Psoas muscle (tissue), 8 donors: Measurements from ENCODE around the gene NAXE. TPM values are rescaled to one million over a fixed set of nuclear protein-coding genes. Genes with fewer than 3 reads are reported as not detected.

Source experiments
- ATAC-seq, 4 donors: fragments of 200-7000 bp; cut with Tn5 transposase; one replicate each; pipeline ENCODE4 v1.9.1; 2020; ENCODE audit warnings: moderate library complexity in 3 of 4, mild to moderate bottlenecking in 2 of 4
- DNase-seq, 2 donors: peaks; one replicate each; pipeline ENCODE4 v3.0.0-alpha.2; 2020
- H3K27ac ChIP-seq: fragments of 200-600 bp; one replicate; pipeline ENCODE4 v1.8.0; 2022
- H3K27me3 ChIP-seq, 3 donors: fragments of 200-600 bp in 1 of 3; one replicate each; pipeline versions ENCODE4 v1.6.1 to v1.8.0; 2013 to 2022; ENCODE audit warnings: low read length in 2 of 3, mild to moderate bottlenecking in 2 of 3, moderate library complexity in 1 of 3; ENCODE audit not compliant: insufficient read depth in 3 of 3
- H3K36me3 ChIP-seq, 2 donors: fragments of 200-600 bp in 1 of 2; one replicate each; pipeline versions ENCODE4 v1.6.1 to v1.8.0; 2013 to 2022; ENCODE audit warnings: low read depth in 1 of 2, mild to moderate bottlenecking in 1 of 2, moderate library complexity in 1 of 2; ENCODE audit not compliant: insufficient read depth in 1 of 2
- H3K4me1 ChIP-seq: fragments of 200-600 bp; one replicate; pipeline ENCODE4 v1.8.0; 2022
- H3K4me3 ChIP-seq: fragments of 200-600 bp; one replicate; pipeline ENCODE4 v1.8.0; 2022; ENCODE audit warnings: mild to moderate bottlenecking
- H3K9me3 ChIP-seq: fragments of 200-600 bp; one replicate; pipeline ENCODE4 v1.8.0; 2022
- CTCF ChIP-seq: fragments of 200-600 bp; IDR thresholded peaks from one replicate; pipeline ENCODE4 v1.8.0; 2022; ENCODE audit warnings: antibody characterized with exemption
- whole genome bisulfite sequencing, 3 donors: extraction: QIAGEN DNeasy Blood & Tissue Kit; methylation state at CpG; one replicate each; pipeline versions ENCODE4 v1.1.6 to v1.1.7; 2013; 5-methylcytosine and 5-hydroxymethylcytosine counted together
- intact Hi-C, 2 donors: fragments of 100-400 bp; cut with DNase I; formaldehyde crosslinking; loops; one replicate each; pipeline versions ENCODE4 v1.11.0 to v1.14.2; 2022
- long read RNA-seq, 2 donors: library from polyadenylated mRNA; unstranded; transcript quantifications; one replicate each; pipeline ENCODE4 v2.0.0, GENCODE V29; 2021
- polyA plus RNA-seq, 3 donors: library from polyadenylated mRNA; stranded (reverse); fragments of 200-250 nt; gene quantifications; one replicate each; pipeline ENCODE4 v1.2.3, GENCODE V29; 2013
- total RNA-seq, 4 donors: library from RNA; stranded (reverse); fragmentation: NEBNext Ultra II Directional in 2 of 4; extraction: Animal tissue kit (Norgen Biotek cat#: 25700) in 2 of 4; gene quantifications; one replicate each; pipeline versions ENCODE4 v1.2.1 to v1.2.4, GENCODE V29; 2021 to 2023
- donor health status: healthy with polysubstance abuse.
- donor health status: DM: no; HTN: no; CAD: no; lungs with moderate emphysema.
- donor health status: Bipolar disorder and iron deficiency.
- donor health status: healthy.
- donor health status: DM: yes; HTN: yes; CAD: no.
- donor health status: DM: no; HTN: no; CAD: no.
- donor health status: DM: no; HTN: no; CAD: no.
- donor health status: DM: yes; HTN: yes; CAD: no.

Gene NAXE
- total RNA-seq, result 10 to 100 TPM; 44.3 to 77.5 (median 70.8) TPM
- polyA plus RNA-seq, result 10 to 100 TPM; 62.6 to 74.4 (median 67.5) TPM
- long read RNA-seq, donor 1, transcript NAXE-203 (6 exons, 1,125 nt), result major isoform, 42 of 48 reads
- long read RNA-seq, donor 1, partial matches to known transcripts, result 3 of 48 reads
- long read RNA-seq, donor 1, other reads (novel, unspliced or antisense), result 1 of 48 reads
- long read RNA-seq, donor 2, transcript NAXE-203 (6 exons, 1,125 nt), result major isoform, 63 of 78 reads
- long read RNA-seq, donor 2, partial matches to known transcripts, result 3 of 78 reads
- long read RNA-seq, donor 2, other reads (novel, unspliced or antisense), result 9 of 78 reads

DNA sequence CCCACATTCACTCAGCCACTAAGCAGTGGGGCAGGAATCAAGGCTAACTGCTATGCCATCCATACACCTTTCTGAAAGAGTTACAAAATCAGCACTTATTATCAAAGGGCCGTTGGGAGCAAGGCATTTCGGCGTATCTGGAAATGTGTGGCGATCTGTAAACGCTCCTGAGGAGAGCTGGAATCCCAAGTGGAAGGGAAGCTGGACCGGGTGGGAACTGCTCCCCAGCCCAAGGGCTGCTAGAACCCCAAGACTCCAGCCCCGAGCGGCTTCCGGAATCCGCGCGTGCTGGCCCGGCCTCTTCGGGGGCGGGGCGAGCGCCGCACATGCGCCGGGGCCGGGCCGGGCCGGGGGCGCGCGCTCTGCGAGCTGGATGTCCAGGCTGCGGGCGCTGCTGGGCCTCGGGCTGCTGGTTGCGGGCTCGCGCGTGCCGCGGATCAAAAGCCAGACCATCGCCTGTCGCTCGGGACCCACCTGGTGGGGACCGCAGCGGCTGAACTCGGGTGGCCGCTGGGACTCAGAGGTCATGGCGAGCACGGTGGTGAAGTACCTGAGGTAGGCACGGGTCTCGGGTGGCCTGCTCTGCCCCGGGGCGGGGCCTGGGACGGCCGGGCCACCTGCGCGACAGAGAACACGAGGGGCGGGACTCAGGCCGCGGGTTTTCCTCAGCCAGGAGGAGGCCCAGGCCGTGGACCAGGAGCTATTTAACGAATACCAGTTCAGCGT is at the start of gene NAXE:
Gene NAXE, plus strand, starts transcription at position 345 of the 726 bp plus-strand sequence. Its CDS starts 29 bp downstream, at position 374.
- peaks cover 12 to 42% of the 10 kb centered on the region in 2 donors for H3K36me3 ChIP-seq
- peak; percentile 75 to 83 for DNase-seq

DNA sequence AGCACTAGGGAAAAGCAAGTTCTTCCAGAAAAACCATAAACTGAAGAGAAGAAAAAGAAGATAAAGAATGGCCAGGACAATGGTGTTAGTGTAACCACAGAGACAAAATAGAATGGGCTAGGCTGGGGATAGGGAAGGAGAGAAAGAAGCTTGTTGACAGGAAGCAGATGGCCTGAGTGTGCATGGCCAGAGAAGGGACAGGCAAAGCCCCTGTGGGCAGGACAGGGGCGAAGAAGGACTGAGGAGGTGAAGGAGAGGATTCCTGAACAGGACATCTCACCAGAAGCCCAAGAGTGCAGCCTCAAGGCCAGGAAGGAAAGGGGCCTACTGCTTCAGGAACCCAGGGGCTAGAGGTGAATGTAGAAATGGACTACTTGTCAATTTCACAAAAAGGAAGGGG is 48.5 kb upstream of the NAXE start:
- ATAC-seq (no peak), DNase-seq (no peak)
- no peaks in the 10 kb centered on the region for H3K27me3 ChIP-seq
- H3K27ac ChIP-seq, result no peak overlapping the region
- no peak for TF ChIP-seq CTCF
- intact Hi-C loops, result loop anchor here in 1 of 2 donors (10.0 kb wide), 1 partner anchor 178 kb away; the partner anchor contains the start of gene RHBG
- H3K4me3 ChIP-seq, result no peak overlapping the region
- H3K36me3 ChIP-seq, result no peaks in the 10 kb centered on the region
- no peaks in the 10 kb centered on the region for H3K9me3 ChIP-seq
- WGBS, 3 donors, result 85 to 100% (median 94%) methylated on average over 1 of the region's 1 CpG
- no peaks in the 10 kb centered on the region for H3K4me1 ChIP-seq

More for the DNA sequence above, at the start of gene NAXE:
- ATAC-seq, result peak; percentile 92 to 97 (median 93)
- Histone ChIP-seq H3K9me3 (no peaks in the 10 kb centered on the region), H3K27ac (peak within 1 kb of the TSS; percentile 92), H3K27me3 (no peaks in the 10 kb centered on the region), H3K4me1 (peaks cover 12% of the 10 kb centered on the region), H3K4me3 (peak within 1 kb of the TSS; percentile 83)
- no peak for TF ChIP-seq CTCF
- 1% methylated on average over 38 to 60 of the region's 60 CpGs for WGBS, 3 donors
- intact Hi-C loops, result no loop called here

- no peak for DNase-seq
- no peaks in the 10 kb centered on the region for H3K4me1 ChIP-seq
- intact Hi-C loops, result loop anchor here in 1 of 2 donors (10.0 kb wide), 1 partner anchor 180 kb away; the partner anchor contains the start of gene RHBG
- no peak overlapping the region for H3K27ac ChIP-seq
- TF ChIP-seq CTCF, result no peak
- no peak for ATAC-seq
- WGBS, 3 donors, result 94 to 100% (median 98%) methylated on average over 3 of the region's 3 CpGs
- no peak overlapping the region for H3K4me3 ChIP-seq
- H3K9me3 ChIP-seq, result no peaks in the 10 kb centered on the region
- H3K36me3 ChIP-seq, result no peaks in the 10 kb centered on the region
- no peaks in the 10 kb centered on the region for H3K27me3 ChIP-seq
Observed at GRCh38 chr1:156544592-156545102, 46.9 kb upstream of the NAXE start.

DNA sequence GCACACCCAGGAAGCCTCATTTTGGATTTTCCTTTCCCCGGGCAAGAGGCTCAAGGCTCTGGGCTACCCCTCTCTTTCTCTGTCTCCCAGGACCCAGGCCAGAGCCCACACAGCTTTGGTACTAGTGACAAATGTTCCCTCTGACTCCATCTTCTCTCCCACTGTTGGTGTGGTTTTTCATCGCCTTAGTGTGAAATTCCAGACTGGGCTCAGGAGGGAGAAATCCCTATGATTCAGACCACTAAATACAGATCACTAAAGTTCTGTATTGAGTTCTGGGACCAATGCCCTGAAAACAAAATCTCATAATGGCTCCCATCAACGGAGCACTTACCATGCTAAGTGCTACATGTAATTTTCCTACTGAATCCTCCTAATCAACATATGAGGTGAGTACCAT is 45.3 kb upstream of the NAXE start:
- WGBS, 3 donors, result 82 to 97% (median 92%) methylated on average over 3 of the region's 3 CpGs
- ATAC-seq (peak in 3 of 4 donors; percentile 26 to 50 (median 28)), DNase-seq (no peak)
- Histone ChIP-seq H3K9me3 (no peaks in the 10 kb centered on the region), H3K27ac (no peak overlapping the region), H3K36me3 (no peaks in the 10 kb centered on the region), H3K4me1 (peaks cover 3% of the 10 kb centered on the region), H3K27me3 (no peaks in the 10 kb centered on the region), H3K4me3 (no peak overlapping the region)
- intact Hi-C loops, result loop anchor here in 1 of 2 donors (10.0 kb wide), 1 partner anchor 181 kb away; the partner anchor contains the start of gene RHBG
- TF ChIP-seq CTCF, result no peak
